ENCODE measurements around the gene ALOX15.
A peak's percentile ranks its signal among the peaks of the same experiment; 100 is the strongest.
"Not testable (repeated sequence)": the region's sequence is repeated elsewhere in the genome, so short reads cannot be mapped to it uniquely, and the experiment has no call there.

ALOX15 gene

GRCh38 chr17:4594931-4595684 lies 46.4 kb downstream of the ALOX15 start:
- DNase-seq: peak in 2 of 56 donors; percentile 15 to 18

- no peak for DNase-seq
These were observed 47.1 kb downstream of the ALOX15 start for GRCh38 chr17:4594406-4594805.

GRCh38 chr17:4593021-4593421 lies 48.5 kb downstream of the ALOX15 start:
- DNase-seq: no peak

GRCh38 chr17:4592240-4593005 lies 49.1 kb downstream of the ALOX15 start:
- no peak for DNase-seq

GRCh38 chr17:4591529-4591928 lies 49.9 kb downstream of the ALOX15 start:
- DNase-seq: no peak

- no peak for DNase-seq
These were observed 50.5 kb downstream of the ALOX15 start for GRCh38 chr17:4590981-4591453.

GRCh38 chr17:4590042-4590441 lies 51.4 kb downstream of the ALOX15 start:
- DNase-seq: not testable (repeated sequence)

- DNase-seq: no peak
These were observed 52.4 kb downstream of the ALOX15 start for GRCh38 chr17:4588898-4589625.

GRCh38 chr17:4588391-4588790 lies 53.1 kb downstream of the ALOX15 start:
- no peak for DNase-seq

- no peak for DNase-seq
These were observed 53.7 kb downstream of the ALOX15 start for GRCh38 chr17:4587803-4588202.

GRCh38 chr17:4587195-4587594 lies 54.3 kb downstream of the ALOX15 start:
- no peak for DNase-seq

GRCh38 chr17:4586043-4586442 lies 55.4 kb downstream of the ALOX15 start:
- no peak for DNase-seq

- no peak for DNase-seq
These were observed 55.9 kb downstream of the ALOX15 start for GRCh38 chr17:4585638-4585994.

- DNase-seq: peak in 1 of 56 donors; percentile 28
These were observed 56.4 kb downstream of the ALOX15 start for GRCh38 chr17:4584917-4585637.

GRCh38 chr17:4584101-4584916 lies 57.2 kb downstream of the ALOX15 start, which contains the start of gene SMTNL2:
SMTNL2 (plus strand) TSS chr17:4584529; CDS start chr17:4584606, 77 bp downstream.
- DNase-seq: peak in 1 of 56 donors; percentile 39

- DNase-seq: peak in 1 of 56 donors; percentile 3
These were observed 57.7 kb downstream of the ALOX15 start for GRCh38 chr17:4583782-4584100.

- no peak for DNase-seq
These were observed 58.3 kb downstream of the ALOX15 start for GRCh38 chr17:4583206-4583605.

- DNase-seq: no peak
These were observed 58.8 kb downstream of the ALOX15 start for GRCh38 chr17:4582691-4583090.

GRCh38 chr17:4582101-4582501 lies 59.4 kb downstream of the ALOX15 start:
- DNase-seq: no peak

Data from nucleus accumbens (tissue), 56 donors.